Measurements from ENCODE around the gene LHFPL2. TPM values are rescaled to one million over a fixed set of nuclear protein-coding genes. Genes with fewer than 3 reads are reported as not detected.
"Not testable (repeated sequence)": the region's sequence is repeated elsewhere in the genome, so short reads cannot be mapped to it uniquely, and the experiment has no call there.

Gene LHFPL2
- total RNA-seq, 2 donors from 2014 or later, result 30.1 to 72.6 TPM

- Histone ChIP-seq H3K4me3 (peak overlapping the region; percentile 12), H3K36me3 (no peaks in the 10 kb centered on the region), H3K27ac (peak overlapping the region; percentile 49 to 63), H3K4me1 (ENCODE audit: control insufficient read depth in 1 of 2, low read depth in 2 of 2) (peaks cover 7 to 21% of the 10 kb centered on the region in 2 donors), H3K9me3 (no peaks in the 10 kb centered on the region), H3K27me3 (replicated peaks; ENCODE audit: insufficient read depth) (no peaks in the 10 kb centered on the region)
- TF ChIP-seq CTCF (IDR thresholded peaks at IDR 0.05), result no peak
- DNase-seq (ENCODE audit: low spot score) (peak; percentile 27), ATAC-seq (ENCODE audit: insufficient number of reproducible peaks, low FRiP score, low read depth) (peak; percentile 79)
These were observed 29.5 kb upstream of the LHFPL2 start for GRCh38 chr5:78677777-78678668.

- Histone ChIP-seq H3K4me1 (ENCODE audit: control insufficient read depth in 1 of 2, low read depth in 2 of 2) (peaks cover 7 to 21% of the 10 kb centered on the region in 2 donors), H3K9me3 (no peaks in the 10 kb centered on the region), H3K36me3 (no peaks in the 10 kb centered on the region), H3K27ac (no peak overlapping the region), H3K4me3 (no peak overlapping the region), H3K27me3 (replicated peaks; ENCODE audit: insufficient read depth) (no peaks in the 10 kb centered on the region)
- no peak for ATAC-seq (ENCODE audit: insufficient number of reproducible peaks, low FRiP score, low read depth)
- DNase-seq (ENCODE audit: low spot score), result no peak
- no peak for TF ChIP-seq CTCF (IDR thresholded peaks at IDR 0.05)
These were observed 27.6 kb upstream of the LHFPL2 start for GRCh38 chr5:78675956-78676730.

GRCh38 chr5:78673827-78674226, 25.3 kb upstream of the LHFPL2 start:
- not testable (repeated sequence) for H3K27ac ChIP-seq; H3K4me3 ChIP-seq; H3K9me3 ChIP-seq; H3K36me3 ChIP-seq; ATAC-seq (ENCODE audit: insufficient number of reproducible peaks, low FRiP score, low read depth); DNase-seq (ENCODE audit: low spot score); H3K27me3 ChIP-seq (replicated peaks; ENCODE audit: insufficient read depth)
- peaks cover 7 to 21% of the 10 kb centered on the region in 2 donors for H3K4me1 ChIP-seq (ENCODE audit: control insufficient read depth in 1 of 2, low read depth in 2 of 2)

GRCh38 chr5:78672154-78672553, 23.6 kb upstream of the LHFPL2 start:
- Histone ChIP-seq H3K4me3 (no peak overlapping the region), H3K9me3 (no peaks in the 10 kb centered on the region), H3K36me3 (no peaks in the 10 kb centered on the region), H3K27ac (no peak overlapping the region), H3K4me1 (ENCODE audit: control insufficient read depth in 1 of 2, low read depth in 2 of 2) (peaks cover 0 to 5% of the 10 kb centered on the region in 2 donors), H3K27me3 (replicated peaks; ENCODE audit: insufficient read depth) (no peaks in the 10 kb centered on the region)
- ATAC-seq (ENCODE audit: insufficient number of reproducible peaks, low FRiP score, low read depth) (no peak), DNase-seq (ENCODE audit: low spot score) (no peak)
- TF ChIP-seq CTCF (IDR thresholded peaks at IDR 0.05), result no peak

GRCh38 chr5:78671609-78672008, 23.0 kb upstream of the LHFPL2 start:
- Histone ChIP-seq H3K27ac (no peak overlapping the region), H3K4me3 (no peak overlapping the region), H3K9me3 (no peaks in the 10 kb centered on the region), H3K4me1 (ENCODE audit: control insufficient read depth in 1 of 2, low read depth in 2 of 2) (no peaks in the 10 kb centered on the region), H3K36me3 (no peaks in the 10 kb centered on the region), H3K27me3 (replicated peaks; ENCODE audit: insufficient read depth) (no peaks in the 10 kb centered on the region)
- ATAC-seq (ENCODE audit: insufficient number of reproducible peaks, low FRiP score, low read depth), result no peak
- no peak for DNase-seq (ENCODE audit: low spot score)
- no peak for TF ChIP-seq CTCF (IDR thresholded peaks at IDR 0.05)
